ENCODE results near the gene CDH13.

Gene CDH13

DNA sequence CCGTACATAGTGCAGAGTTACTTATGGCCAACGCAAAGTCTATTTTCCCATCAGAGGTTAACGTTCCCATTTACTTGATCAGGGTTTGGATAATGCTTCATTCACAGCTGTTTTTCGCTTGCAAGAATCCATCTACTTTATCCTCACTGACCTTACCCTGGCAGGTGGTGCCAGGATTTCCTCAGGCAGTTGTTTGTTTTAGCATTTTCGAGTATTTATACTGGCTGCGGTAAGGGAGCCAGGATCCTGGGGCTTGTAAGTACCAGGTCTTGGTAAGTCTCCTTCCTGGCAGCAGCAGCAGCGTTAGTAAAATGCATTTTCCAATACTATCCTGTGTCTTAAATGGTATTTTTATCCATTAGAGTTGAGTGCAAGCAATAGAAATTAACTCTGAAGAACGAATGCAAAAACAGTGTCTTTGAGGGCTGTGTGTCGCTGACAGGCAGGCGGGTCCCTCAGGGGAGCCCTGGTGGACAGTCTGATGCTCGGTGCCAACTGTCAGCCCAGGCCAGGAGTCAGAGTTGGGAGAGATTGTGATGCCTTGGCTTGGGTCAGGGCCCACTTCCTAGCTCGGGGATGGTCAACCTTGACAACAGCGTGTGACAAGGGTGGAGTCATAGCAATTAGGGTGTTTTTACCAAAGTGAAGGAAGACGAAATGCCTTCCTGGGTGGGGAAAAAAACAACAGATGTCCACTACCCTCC is 1088.6 kb downstream of the CDH13 start:
- no peak for DNase-seq (ENCODE audit: low read depth)
- no peak for TF ChIP-seq CTCF (conservative IDR thresholded peaks at IDR 0.05; ENCODE audit: low read length)
- H3K4me3 ChIP-seq (ENCODE audit: low read length): no peak overlapping the region

DNA sequence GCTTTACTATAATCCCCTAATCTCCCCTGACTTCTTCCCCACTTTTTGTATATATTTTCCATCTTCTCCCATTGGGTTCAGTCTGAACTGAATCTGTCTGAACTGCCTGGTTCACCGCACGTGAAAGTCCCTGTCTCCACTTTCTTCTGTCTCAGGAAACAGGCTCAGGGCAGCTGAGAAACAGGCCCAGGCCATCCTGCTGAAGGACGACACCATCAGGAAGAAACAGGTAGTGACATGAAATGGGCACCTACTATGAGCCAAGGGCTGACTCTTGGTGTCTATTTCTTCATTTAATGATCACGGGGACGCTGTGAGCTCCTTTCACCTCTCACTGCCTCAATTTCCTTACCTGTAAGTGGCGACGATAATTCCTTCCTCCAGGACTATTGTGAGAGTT is 1090.5 kb downstream of the CDH13 start:
- H3K4me3 ChIP-seq (ENCODE audit: low read length): no peak overlapping the region
- no peak; the same call in 1 of the 2 replicates for TF ChIP-seq CTCF (conservative IDR thresholded peaks at IDR 0.05; ENCODE audit: low read length)
- no peak for DNase-seq (ENCODE audit: low read depth)

GRCh38 chr16:83717814-83718213 is 1091.0 kb downstream of the CDH13 start:
- H3K4me3 ChIP-seq (ENCODE audit: low read length): 0 out of 2 replicates have a peak overlapping the region, but pooled peaks have one; percentile 0
- peak; percentile 86 for DNase-seq (ENCODE audit: low read depth)

GRCh38 chr16:83720213-83720612 is 1093.4 kb downstream of the CDH13 start:
- no peak for TF ChIP-seq CTCF (conservative IDR thresholded peaks at IDR 0.05; ENCODE audit: low read length)
- H3K4me3 ChIP-seq (ENCODE audit: low read length): no peak overlapping the region
- DNase-seq (ENCODE audit: low read depth): no peak

More at GRCh38 chr16:83717814-83718213, 1091.0 kb downstream of the CDH13 start:
- no peak for TF ChIP-seq CTCF (conservative IDR thresholded peaks at IDR 0.05; ENCODE audit: low read length)

- no peak for DNase-seq (ENCODE audit: low read depth)
- no peak overlapping the region for H3K4me3 ChIP-seq (ENCODE audit: low read length)
- TF ChIP-seq CTCF (conservative IDR thresholded peaks at IDR 0.05; ENCODE audit: low read length): no peak
These were observed 1094.2 kb downstream of the CDH13 start for GRCh38 chr16:83720981-83721380.

DNA sequence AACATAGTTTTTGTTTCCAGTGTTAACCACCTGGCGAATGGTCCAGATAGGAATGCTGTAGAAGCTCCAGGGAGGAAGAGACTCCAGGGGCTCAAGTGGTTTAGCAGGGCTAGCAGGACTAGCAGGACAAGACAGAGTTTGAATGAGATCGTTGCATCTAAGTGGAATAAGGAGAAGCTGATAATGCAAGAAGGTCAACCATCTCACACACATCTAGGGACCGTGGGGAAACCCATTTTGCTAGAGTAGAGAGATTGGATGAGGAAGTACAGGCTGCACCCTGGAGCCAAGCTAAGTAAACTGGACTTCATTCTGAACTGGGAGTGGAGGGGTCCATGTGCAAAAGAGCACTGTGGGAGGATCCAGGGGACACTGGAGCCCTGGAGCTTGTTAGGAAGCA is 1094.9 kb downstream of the CDH13 start:
- TF ChIP-seq CTCF (conservative IDR thresholded peaks at IDR 0.05; ENCODE audit: low read length): no peak
- H3K4me3 ChIP-seq (ENCODE audit: low read length): no peak overlapping the region
- no peak for DNase-seq (ENCODE audit: low read depth)

DNA sequence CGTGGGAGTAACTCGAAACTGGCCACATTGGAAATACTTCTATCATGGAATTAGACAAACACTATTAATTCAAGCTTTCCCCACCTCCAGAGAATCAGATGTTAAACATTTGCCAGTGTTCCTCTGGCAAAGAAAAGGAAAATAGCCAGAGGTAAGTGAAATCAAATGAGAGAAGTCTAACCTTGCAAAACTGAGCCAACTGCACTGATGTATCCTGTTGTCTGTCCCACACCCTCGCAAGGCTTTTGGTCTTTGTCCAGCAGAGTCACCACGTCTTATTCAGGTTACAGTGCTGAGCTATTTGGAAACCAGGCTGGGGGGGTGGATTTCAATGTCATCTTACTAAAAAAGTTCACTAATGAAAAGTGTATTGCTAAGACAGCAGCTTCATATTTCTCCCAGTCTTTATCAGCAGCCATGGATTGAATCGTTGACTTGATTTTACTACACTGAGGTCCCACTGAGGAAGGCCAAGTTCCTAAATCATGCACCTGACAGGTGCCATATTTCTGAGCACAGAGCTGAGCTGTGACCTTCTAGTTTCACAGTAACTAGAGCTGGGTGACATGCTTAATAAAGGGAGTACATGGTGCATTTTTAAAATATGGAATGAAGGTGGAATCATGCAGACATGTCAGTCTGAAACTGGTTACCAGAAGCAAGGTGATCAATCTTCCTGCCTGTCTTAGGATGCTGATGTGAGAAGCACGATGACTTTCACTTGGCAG is 1095.9 kb downstream of the CDH13 start:
- DNase-seq (ENCODE audit: low read depth): peak; percentile 25
- no peak overlapping the region for H3K4me3 ChIP-seq (ENCODE audit: low read length)
- TF ChIP-seq CTCF (conservative IDR thresholded peaks at IDR 0.05; ENCODE audit: low read length): no peak
